Keratinocyte (primary cell): ENCODE measurements around the gene LILRB4. TPM values are rescaled to one million over a fixed set of nuclear protein-coding genes. Genes with fewer than 3 reads are reported as not detected.
"Not testable (repeated sequence)": the region's sequence is repeated elsewhere in the genome, so short reads cannot be mapped to it uniquely, and the experiment has no call there.

Source experiments
- DNase-seq: peaks from one replicate; pipeline ENCODE4 v3.0.0-alpha.2; 2011; ENCODE audit warnings: low read depth, missing footprints, low spot score
- FAIRE-seq: peaks from 2 replicates; lab custom pipeline; 2011; peaks lifted over from hg19 to GRCh38; lab: Jason Lieb, UNC
- H2AFZ ChIP-seq: 2 replicates; pipeline ENCODE4 v1.6.0; 2012; ENCODE audit warnings: low read length, control low read depth, inconsistent platforms; ENCODE audit not compliant: control insufficient read depth
- H3K27ac ChIP-seq: 2 replicates; pipeline ENCODE4 v1.5.1; 2011; ENCODE audit warnings: low read length; ENCODE audit not compliant: control insufficient read depth, insufficient read depth
- H3K27me3 ChIP-seq: 3 replicates; pipeline ENCODE4 v1.6.0; 2011; ENCODE audit warnings: low read length; ENCODE audit not compliant: control insufficient read depth, insufficient read depth; ENCODE audit errors: extremely low read depth
- H3K36me3 ChIP-seq, 2 experiments: 2 replicates in 1 of 2; 3 replicates in 1 of 2; pipeline ENCODE4 v1.5.1; 2011; ENCODE audit warnings: low read length in 2 of 2, mild to moderate bottlenecking in 1 of 2; ENCODE audit not compliant: control insufficient read depth in 2 of 2, insufficient read depth in 2 of 2; ENCODE audit errors: extremely low read depth in 1 of 2
- H3K4me1 ChIP-seq: 3 replicates; pipeline ENCODE4 v1.5.1; 2011; ENCODE audit warnings: low read length; ENCODE audit not compliant: control insufficient read depth, insufficient read depth; ENCODE audit errors: extremely low read depth
- H3K4me2 ChIP-seq: 3 replicates; pipeline ENCODE4 v1.6.0; 2011; ENCODE audit warnings: low read depth, low read length; ENCODE audit not compliant: control insufficient read depth, insufficient read depth; ENCODE audit errors: extremely low read depth
- H3K4me3 ChIP-seq, 3 experiments: fragments of 200-600 bp in 1 of 3; sonication (generic) in 1 of 3; 2 replicates in 2 of 3; 3 replicates in 1 of 3; pipeline ENCODE4 v1.5.1; 2011 to 2016; ENCODE audit warnings: low read length in 3 of 3, mild to moderate bottlenecking in 3 of 3, control low read depth in 2 of 3, inconsistent platforms in 1 of 3, low read depth in 1 of 3, mixed read lengths in 1 of 3, mixed run types in 1 of 3, moderate library complexity in 1 of 3; ENCODE audit not compliant: control insufficient read depth in 2 of 3, insufficient read depth in 2 of 3; ENCODE audit errors: extremely low read depth in 1 of 3
- H3K79me2 ChIP-seq: 2 replicates; pipeline ENCODE4 v1.6.0; 2012; ENCODE audit warnings: low read length; ENCODE audit not compliant: control insufficient read depth, insufficient read depth
- H3K9ac ChIP-seq: 3 replicates; pipeline ENCODE4 v1.6.0; 2011; ENCODE audit warnings: low read length; ENCODE audit not compliant: control insufficient read depth, insufficient read depth; ENCODE audit errors: extremely low read depth
- H3K9me1 ChIP-seq: 3 replicates; pipeline ENCODE4 v1.6.0; 2011; ENCODE audit warnings: low read length; ENCODE audit not compliant: control insufficient read depth, insufficient read depth; ENCODE audit errors: extremely low read depth
- H3K9me3 ChIP-seq: 2 replicates; pipeline ENCODE4 v1.5.1; 2012; ENCODE audit warnings: low read depth, low read length; ENCODE audit not compliant: control insufficient read depth
- H4K20me1 ChIP-seq: 3 replicates; pipeline ENCODE4 v1.6.0; 2011; ENCODE audit warnings: low read length; ENCODE audit not compliant: control insufficient read depth, insufficient read depth; ENCODE audit errors: extremely low read depth
- EZH2 ChIP-seq: IDR thresholded peaks from one replicate; pipeline ENCODE4 v1.6.1; 2012; ENCODE audit warnings: inconsistent platforms, mild to moderate bottlenecking, low read length, moderate library complexity
- dilution Hi-C: fragments of 300-500 bp; cut with MboI; formaldehyde crosslinking; loops from one replicate; pipeline ENCODE4 v1.7.0; 2020; ENCODE audit warnings: low sequenced_read_pairs; ENCODE audit not compliant: extremely low pct_ligation_motif_present
- polyA plus RNA-seq, 5 experiments: library from polyadenylated mRNA; depleted of rRNA in 3 of 5; stranded (reverse) in 3 of 5; stranded (forward) in 1 of 5; unstranded in 1 of 5; fragments of >200 nt; gene quantifications; 1 replicate in 1 of 5; 2 replicates in 3 of 5; 3 replicates in 1 of 5; pipeline versions ENCODE4 v1.2.1 to v1.2.3, GENCODE V29; 2011 to 2012; ENCODE audit warnings: missing spikeins in 2 of 5, low read depth in 1 of 5, low replicate concordance in 1 of 5
- TF ChIP-seq, protein P1 (sequence below), 3 experiments: IDR thresholded peaks in 1 of 3; conservative IDR thresholded peaks in 1 of 3; optimal IDR thresholded peaks in 1 of 3; 2 replicates in 2 of 3; 3 replicates in 1 of 3; pipeline versions ENCODE3 to v1.5.1; 2011; ENCODE audit warnings: low read length in 3 of 3, mild to moderate bottlenecking in 3 of 3, moderate library complexity in 2 of 3, control low read depth in 1 of 3, inconsistent platforms in 1 of 3; ENCODE audit not compliant: insufficient read depth in 2 of 3; ENCODE audit errors: extremely low read depth in 1 of 3

LILRB4 gene
- polyA plus RNA-seq, 1 donor (not counting 4 experiments of a cell fraction or from before 2014, with no cell fraction given) = not detected

DNA sequence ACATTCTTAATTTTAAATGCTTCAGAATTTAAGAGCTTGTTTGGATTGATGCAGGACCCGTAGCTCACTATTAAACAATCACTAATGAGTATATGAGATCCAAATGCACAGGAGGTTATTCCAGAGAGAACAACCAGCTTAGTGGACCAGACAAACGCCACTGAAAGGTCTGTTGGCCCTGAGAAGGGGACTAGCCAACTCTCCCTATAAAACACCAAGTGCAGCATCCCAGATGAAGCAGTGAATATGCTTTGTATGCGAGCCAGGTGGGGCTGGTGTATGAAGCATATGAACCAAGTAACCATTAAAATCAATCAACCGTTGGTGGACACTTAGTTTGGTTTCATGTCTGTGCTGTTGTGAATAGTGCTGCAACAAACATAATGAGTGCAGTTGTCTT is 42.3 kb upstream of the LILRB4 start:
- DNase-seq (no peak), FAIRE-seq (no peak)
- Histone ChIP-seq H3K4me1 (no peaks in the 10 kb centered on the region), H3K4me2 (no peak overlapping the region), H3K27ac (no peak overlapping the region), H3K9me1 (no peaks in the 10 kb centered on the region), H3K36me3 (no peaks in the 10 kb centered on the region), H2AFZ (no peak overlapping the region), H3K4me3 (no peak overlapping the region), H4K20me1 (no peaks in the 10 kb centered on the region), H3K79me2 (no peaks in the 10 kb centered on the region), H3K9ac (no peak overlapping the region), H3K9me3 (no peaks in the 10 kb centered on the region), H3K27me3 (no peaks in the 10 kb centered on the region)
- dilution Hi-C loops = no loop called here
- TF ChIP-seq EZH2 = no peak
- TF ChIP-seq, protein P1, sequence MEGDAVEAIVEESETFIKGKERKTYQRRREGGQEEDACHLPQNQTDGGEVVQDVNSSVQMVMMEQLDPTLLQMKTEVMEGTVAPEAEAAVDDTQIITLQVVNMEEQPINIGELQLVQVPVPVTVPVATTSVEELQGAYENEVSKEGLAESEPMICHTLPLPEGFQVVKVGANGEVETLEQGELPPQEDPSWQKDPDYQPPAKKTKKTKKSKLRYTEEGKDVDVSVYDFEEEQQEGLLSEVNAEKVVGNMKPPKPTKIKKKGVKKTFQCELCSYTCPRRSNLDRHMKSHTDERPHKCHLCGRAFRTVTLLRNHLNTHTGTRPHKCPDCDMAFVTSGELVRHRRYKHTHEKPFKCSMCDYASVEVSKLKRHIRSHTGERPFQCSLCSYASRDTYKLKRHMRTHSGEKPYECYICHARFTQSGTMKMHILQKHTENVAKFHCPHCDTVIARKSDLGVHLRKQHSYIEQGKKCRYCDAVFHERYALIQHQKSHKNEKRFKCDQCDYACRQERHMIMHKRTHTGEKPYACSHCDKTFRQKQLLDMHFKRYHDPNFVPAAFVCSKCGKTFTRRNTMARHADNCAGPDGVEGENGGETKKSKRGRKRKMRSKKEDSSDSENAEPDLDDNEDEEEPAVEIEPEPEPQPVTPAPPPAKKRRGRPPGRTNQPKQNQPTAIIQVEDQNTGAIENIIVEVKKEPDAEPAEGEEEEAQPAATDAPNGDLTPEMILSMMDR (optimal IDR thresholded peaks at IDR 0.05 in 1 of 3, IDR thresholded peaks at IDR 0.05 in 1 of 3, conservative IDR thresholded peaks at IDR 0.05 in 1 of 3; ENCODE audit: extremely low read depth in 1 of 3, insufficient read depth in 2 of 3, low read length in 3 of 3) = no peak

DNA sequence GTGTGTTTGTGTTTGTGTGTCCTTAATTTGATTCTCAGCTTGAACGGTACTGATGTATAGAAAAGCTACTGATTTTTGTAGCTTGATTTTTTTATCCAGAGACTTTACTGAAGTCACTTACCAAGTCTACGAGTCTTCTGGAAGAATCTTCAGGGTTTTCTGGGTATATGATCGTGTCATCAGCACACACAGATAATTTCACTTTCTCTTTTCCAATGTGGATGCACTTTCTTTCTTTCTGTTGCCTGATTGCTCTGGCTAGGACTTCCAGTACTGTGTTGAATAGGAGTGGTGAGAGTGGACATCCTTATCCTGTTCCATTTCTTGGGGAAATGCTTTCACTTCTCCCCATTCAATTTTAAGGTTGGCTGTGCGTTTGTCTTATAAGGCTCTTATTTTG is 40.4 kb upstream of the LILRB4 start:
- H3K9ac ChIP-seq = no peak overlapping the region
- H3K79me2 ChIP-seq = no peaks in the 10 kb centered on the region
- FAIRE-seq (no peak), DNase-seq (no peak)
- no peak overlapping the region for H2AFZ ChIP-seq
- no peaks in the 10 kb centered on the region for H3K9me1 ChIP-seq
- H3K4me1 ChIP-seq = no peaks in the 10 kb centered on the region
- no peak overlapping the region for H3K27ac ChIP-seq
- H3K4me2 ChIP-seq = no peak overlapping the region
- TF ChIP-seq EZH2 = no peak
- TF ChIP-seq, protein P1 (optimal IDR thresholded peaks at IDR 0.05 in 1 of 3, IDR thresholded peaks at IDR 0.05 in 1 of 3, conservative IDR thresholded peaks at IDR 0.05 in 1 of 3; ENCODE audit: extremely low read depth in 1 of 3, insufficient read depth in 2 of 3, low read length in 3 of 3) = no peak
- H3K9me3 ChIP-seq = no peaks in the 10 kb centered on the region
- no peak overlapping the region for H3K4me3 ChIP-seq
- dilution Hi-C loops = no loop called here
- no peaks in the 10 kb centered on the region for H4K20me1 ChIP-seq
- no peaks in the 10 kb centered on the region for H3K36me3 ChIP-seq
- no peaks in the 10 kb centered on the region for H3K27me3 ChIP-seq

DNA sequence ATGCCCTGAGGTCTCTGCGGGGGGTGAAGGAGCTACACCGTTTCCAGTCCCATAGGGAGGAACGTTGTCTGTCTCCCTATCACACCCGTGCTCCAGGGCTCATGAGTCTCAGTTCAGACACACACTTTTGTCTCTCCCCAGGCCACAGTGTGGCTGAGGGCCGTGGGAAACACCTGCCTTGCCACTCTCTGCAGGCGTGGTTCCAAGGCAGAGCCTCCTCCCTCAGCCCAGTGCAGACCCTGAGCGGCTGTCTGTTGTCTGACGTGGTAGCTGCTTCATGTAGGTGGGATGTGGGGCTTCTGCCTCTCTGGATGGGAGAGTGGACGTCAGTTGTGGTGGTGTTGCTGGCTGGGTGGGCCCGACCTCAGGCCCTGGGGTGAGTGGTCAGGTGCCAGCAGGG is 38.6 kb upstream of the LILRB4 start:
- dilution Hi-C loops, H3K36me3 ChIP-seq, FAIRE-seq: not testable (repeated sequence)

DNA sequence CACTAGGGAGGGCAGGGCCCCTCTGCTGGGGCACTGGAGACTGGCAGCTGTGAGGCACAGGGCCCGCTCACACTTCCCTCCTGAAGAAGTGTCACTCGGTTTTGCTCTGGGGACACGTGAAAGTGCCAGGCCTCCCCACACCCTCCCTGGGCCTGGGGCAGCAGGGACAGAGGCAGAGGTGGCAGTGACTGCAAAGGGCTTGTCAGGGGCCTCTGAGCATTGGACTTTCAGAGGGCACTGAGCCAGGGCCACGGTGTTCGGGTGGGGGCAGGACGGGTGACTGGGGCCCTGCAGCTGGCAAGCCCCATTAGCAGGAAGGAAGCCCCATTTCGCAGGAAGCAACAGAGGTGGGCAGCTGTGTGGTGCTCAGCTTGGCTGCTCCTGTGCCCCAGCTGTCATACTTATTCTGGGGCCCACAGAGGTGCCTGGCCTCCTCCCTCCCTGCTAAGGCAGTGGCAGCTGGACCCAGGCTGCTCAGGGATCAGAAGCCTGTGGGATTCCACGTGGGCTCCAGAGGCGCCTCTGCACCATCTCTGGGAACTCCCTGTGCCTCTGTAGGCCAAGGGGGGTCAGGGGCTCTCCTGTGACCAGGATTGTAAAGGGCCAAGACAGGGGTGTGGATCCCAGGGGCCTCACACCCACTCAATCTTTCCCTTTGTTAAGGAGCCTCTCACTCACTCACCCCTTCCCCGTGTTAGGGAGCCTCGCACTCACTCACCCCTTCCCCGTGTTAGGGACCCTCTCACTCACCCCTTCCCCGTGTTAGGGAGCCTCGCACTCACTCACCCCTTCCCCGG is 37.7 kb upstream of the LILRB4 start:
- H3K9me3 ChIP-seq, H3K4me2 ChIP-seq, H3K9ac ChIP-seq, H3K9me1 ChIP-seq, H3K4me1 ChIP-seq, DNase-seq, dilution Hi-C loops, H2AFZ ChIP-seq, H3K27ac ChIP-seq, FAIRE-seq, H4K20me1 ChIP-seq, H3K79me2 ChIP-seq, H3K27me3 ChIP-seq, H3K36me3 ChIP-seq, H3K4me3 ChIP-seq: not testable (repeated sequence)

More for the DNA sequence above, 38.6 kb upstream of the LILRB4 start:
- not testable (repeated sequence) for DNase-seq, H3K4me1 ChIP-seq, H3K9me3 ChIP-seq, H3K9me1 ChIP-seq, H3K4me3 ChIP-seq, H2AFZ ChIP-seq, H3K4me2 ChIP-seq, H3K79me2 ChIP-seq, H3K27ac ChIP-seq, H3K27me3 ChIP-seq, H3K9ac ChIP-seq, H4K20me1 ChIP-seq
